NB4 (cell line): ENCODE results near the gene KLHL30.

Experiments used
- CTCF ChIP-seq: IDR thresholded peaks from one replicate; pipeline ENCODE4 v1.5.1; 2012; ENCODE audit warnings: low read depth, low read length
- MAX ChIP-seq: IDR thresholded peaks from 2 replicates; pipeline ENCODE4 v1.6.1; 2011; ENCODE audit warnings: low read depth, low read length
- POLR2A ChIP-seq: IDR thresholded peaks from 2 replicates; pipeline ENCODE4 v1.6.1; 2011; ENCODE audit warnings: mild to moderate bottlenecking; ENCODE audit not compliant: insufficient read length; ENCODE audit errors: extremely low read depth

- no peak for TF ChIP-seq CTCF
- TF ChIP-seq POLR2A: no peak
- TF ChIP-seq MAX: no peak
These were observed 23.9 kb downstream of the KLHL30 start for GRCh38 chr2:238162251-238162845.
